AG04450 (cell line): ENCODE measurements around the gene TRIM39. TPM values are rescaled to one million over a fixed set of nuclear protein-coding genes. Genes with fewer than 3 reads are reported as not detected.
"Not testable (repeated sequence)": the region's sequence is repeated elsewhere in the genome, so short reads cannot be mapped to it uniquely, and the experiment has no call there.

Experiments used
- CTCF ChIA-PET: fragments of 300-600, 350-600 bp; formaldehyde crosslinking; extraction: SDS; loops from one replicate; lab custom pipeline; 2022; ENCODE audit warnings: antibody characterized with exemption, inconsistent platforms; lab: Charles Lee
- POLR2A ChIA-PET: fragments of 350-600 bp; formaldehyde crosslinking; extraction: SDS; loops from one replicate; lab custom pipeline; 2021; ENCODE audit warnings: antibody characterized with exemption, inconsistent platforms; lab: Yijun Ruan, JAX
- DNase-seq: peaks from one replicate; pipeline ENCODE4 v3.0.0-alpha.2; 2011; ENCODE audit warnings: low read depth, low spot score
- H3K27ac ChIP-seq: one replicate; pipeline ENCODE4 v1.5.1; 2012; ENCODE audit warnings: low read depth, low read length, control low read depth
- H3K27me3 ChIP-seq: one replicate; pipeline ENCODE4 v1.6.0; 2012; ENCODE audit warnings: low read length; ENCODE audit not compliant: control insufficient read depth, insufficient read depth
- H3K4me3 ChIP-seq: 2 replicates; pipeline ENCODE4 v1.5.1; 2011; ENCODE audit warnings: mild to moderate bottlenecking, low read depth, low read length, control low read depth
- H3K9me3 ChIP-seq: 2 replicates; pipeline ENCODE4 v1.5.1; 2012; ENCODE audit warnings: low read length; ENCODE audit not compliant: control insufficient read depth, insufficient read depth
- polyA plus RNA-seq: library from polyadenylated mRNA; depleted of rRNA; stranded (reverse); fragments of >200 nt; gene quantifications from 2 replicates; pipeline ENCODE4 v1.2.3, GENCODE V29; 2011
- TF ChIP-seq, protein P1 (sequence below): IDR thresholded peaks from 2 replicates; pipeline ENCODE4 v1.5.1; 2011; ENCODE audit warnings: low read depth, low read length, control low read depth, inconsistent platforms

The TRIM39 gene
- polyA plus RNA-seq, 1 experiment = 6.7 TPM

DNA sequence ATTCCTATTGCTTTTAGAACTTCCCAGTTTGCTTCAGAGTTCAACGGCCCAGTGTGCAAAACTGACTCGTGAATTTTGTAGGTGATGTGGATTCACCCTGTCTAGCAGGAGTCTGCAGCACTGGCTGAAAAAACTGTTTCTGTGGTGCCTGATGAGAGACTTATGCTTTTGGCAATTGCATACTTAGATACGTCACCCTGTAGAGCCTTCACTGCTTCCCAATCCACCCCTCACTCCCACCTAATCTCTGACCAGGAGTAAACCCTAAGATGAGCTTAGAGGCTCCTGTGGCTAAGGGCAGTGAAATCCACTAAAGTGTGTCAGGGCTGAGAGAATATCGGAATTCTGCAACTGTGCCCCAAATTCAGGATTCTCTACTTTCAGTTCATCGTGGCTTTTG is 32.5 kb downstream of the TRIM39 start:
- Histone ChIP-seq H3K9me3 (no peaks in the 10 kb centered on the region; the same call in 1 of the 2 replicates), H3K27me3 (peaks cover 48% of the 10 kb centered on the region), H3K27ac (no peak overlapping the region), H3K4me3 (no peak overlapping the region)
- POLR2A ChIA-PET = no interaction called here
- CTCF ChIA-PET = interaction anchor here (1.0 to 2.9 kb wide), 7 partner anchors 9 to 121 kb away, joined by 3 to 28 read pairs (median 4); no protein-coding TSS in a partner anchor
- TF ChIP-seq, protein P1, sequence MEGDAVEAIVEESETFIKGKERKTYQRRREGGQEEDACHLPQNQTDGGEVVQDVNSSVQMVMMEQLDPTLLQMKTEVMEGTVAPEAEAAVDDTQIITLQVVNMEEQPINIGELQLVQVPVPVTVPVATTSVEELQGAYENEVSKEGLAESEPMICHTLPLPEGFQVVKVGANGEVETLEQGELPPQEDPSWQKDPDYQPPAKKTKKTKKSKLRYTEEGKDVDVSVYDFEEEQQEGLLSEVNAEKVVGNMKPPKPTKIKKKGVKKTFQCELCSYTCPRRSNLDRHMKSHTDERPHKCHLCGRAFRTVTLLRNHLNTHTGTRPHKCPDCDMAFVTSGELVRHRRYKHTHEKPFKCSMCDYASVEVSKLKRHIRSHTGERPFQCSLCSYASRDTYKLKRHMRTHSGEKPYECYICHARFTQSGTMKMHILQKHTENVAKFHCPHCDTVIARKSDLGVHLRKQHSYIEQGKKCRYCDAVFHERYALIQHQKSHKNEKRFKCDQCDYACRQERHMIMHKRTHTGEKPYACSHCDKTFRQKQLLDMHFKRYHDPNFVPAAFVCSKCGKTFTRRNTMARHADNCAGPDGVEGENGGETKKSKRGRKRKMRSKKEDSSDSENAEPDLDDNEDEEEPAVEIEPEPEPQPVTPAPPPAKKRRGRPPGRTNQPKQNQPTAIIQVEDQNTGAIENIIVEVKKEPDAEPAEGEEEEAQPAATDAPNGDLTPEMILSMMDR = no peak
- no peak for DNase-seq

DNA sequence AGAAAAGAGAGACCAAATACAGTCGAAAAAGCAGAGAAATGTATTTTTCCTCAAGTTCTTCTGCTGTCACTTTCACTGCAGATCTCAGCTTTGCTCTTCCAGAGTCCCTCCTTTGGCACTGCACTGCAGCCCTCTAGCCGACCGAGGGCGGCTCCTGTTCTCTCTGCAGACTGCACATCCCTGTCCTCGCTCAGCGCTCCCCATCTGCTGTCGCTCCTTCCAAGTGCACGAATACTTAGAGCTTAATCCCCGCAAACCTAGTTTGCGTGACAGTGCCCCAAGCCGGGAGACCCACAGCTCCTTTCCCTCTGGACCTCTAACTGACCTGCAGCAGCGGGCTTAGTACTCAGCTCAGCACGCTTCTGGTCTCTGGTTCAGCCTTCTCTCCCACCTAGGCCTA is 33.4 kb downstream of the TRIM39 start:
- ChIA-PET CTCF (interaction anchor here (2.9 kb wide), 1 partner anchor 38 kb away, joined by 28 read pairs; no protein-coding TSS in a partner anchor), POLR2A (no interaction called here)
- Histone ChIP-seq H3K4me3 (no peak overlapping the region), H3K27ac (no peak overlapping the region), H3K9me3 (no peaks in the 10 kb centered on the region; the same call in 1 of the 2 replicates), H3K27me3 (peaks cover 42% of the 10 kb centered on the region)
- no peak for DNase-seq
- TF ChIP-seq, protein P1 = no peak

DNA sequence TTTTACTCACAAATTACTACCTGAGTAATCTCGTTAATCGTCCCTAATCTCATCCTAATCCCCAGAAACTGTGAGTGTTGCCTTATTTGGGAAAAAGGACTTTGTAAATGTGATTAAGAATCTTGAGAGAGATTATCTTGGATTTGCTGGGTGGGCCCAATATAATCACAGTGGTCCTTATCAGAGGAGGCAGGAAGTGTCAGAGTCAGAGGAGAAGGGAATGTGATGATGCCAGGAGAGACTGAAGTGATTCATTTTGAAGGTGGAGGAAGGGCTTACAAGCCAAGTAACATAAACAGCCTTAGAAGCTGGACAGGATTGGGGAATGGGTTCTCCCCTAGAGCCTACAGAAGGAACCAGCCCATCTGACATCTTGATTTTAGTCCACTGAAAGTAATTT is 34.9 kb downstream of the TRIM39 start:
- POLR2A ChIA-PET = no interaction called here
- CTCF ChIA-PET = no interaction called here
- peaks cover 45% of the 10 kb centered on the region for H3K27me3 ChIP-seq
- DNase-seq = no peak
- TF ChIP-seq, protein P1 = no peak
- H3K27ac ChIP-seq = no peak overlapping the region
- H3K9me3 ChIP-seq = no peaks in the 10 kb centered on the region; the same call in 1 of the 2 replicates
- H3K4me3 ChIP-seq = no peak overlapping the region

DNA sequence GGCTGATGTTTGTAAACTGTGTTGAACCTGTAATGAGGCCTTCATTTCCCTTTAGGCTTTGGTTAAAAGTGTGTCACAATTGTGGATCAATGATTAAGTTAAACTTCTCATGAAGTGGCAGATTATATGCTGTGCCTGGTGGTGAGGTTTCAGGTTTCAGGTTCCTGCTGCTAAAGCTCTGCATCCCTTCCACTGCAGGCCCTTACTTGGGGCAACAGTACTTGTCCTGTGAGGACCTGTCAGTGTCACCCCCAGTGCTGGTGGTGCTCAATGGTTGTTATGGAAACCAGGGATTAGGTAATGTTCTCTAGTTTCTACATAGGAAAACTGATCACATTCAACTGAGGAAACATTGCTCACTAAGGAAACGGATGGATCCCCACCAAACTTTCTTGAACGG is 36.7 kb downstream of the TRIM39 start:
- CTCF ChIA-PET = no interaction called here
- H3K27ac ChIP-seq = no peak overlapping the region
- H3K9me3 ChIP-seq = no peaks in the 10 kb centered on the region
- TF ChIP-seq, protein P1 = no peak
- DNase-seq = no peak
- H3K27me3 ChIP-seq = peaks cover 43% of the 10 kb centered on the region
- no peak overlapping the region for H3K4me3 ChIP-seq
- POLR2A ChIA-PET = no interaction called here

DNA sequence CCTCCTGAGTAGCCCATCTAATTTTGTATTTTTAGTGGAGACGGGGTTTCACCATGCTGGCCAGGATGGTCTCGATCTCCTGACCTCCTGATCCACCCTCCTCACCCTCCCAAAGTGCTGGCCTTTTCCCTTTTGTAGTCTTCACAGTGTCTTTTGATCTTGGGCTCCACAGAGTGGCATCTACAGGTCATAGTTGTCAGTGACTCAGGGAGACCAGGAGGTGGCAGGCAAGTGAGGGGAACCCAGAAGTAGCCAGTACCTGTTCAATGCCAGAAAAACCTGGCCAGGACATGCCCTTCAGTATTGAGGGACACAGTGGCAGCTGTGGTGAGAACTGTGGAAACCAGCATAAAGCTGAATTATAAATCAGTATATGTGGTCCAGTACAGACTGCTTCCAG is 37.9 kb downstream of the TRIM39 start:
- POLR2A ChIA-PET = no interaction called here
- Histone ChIP-seq H3K4me3 (no peak overlapping the region), H3K27me3 (peaks cover 38% of the 10 kb centered on the region), H3K27ac (no peak overlapping the region), H3K9me3 (no peaks in the 10 kb centered on the region)
- CTCF ChIA-PET = no interaction called here
- no peak for DNase-seq
- TF ChIP-seq, protein P1 = no peak

DNA sequence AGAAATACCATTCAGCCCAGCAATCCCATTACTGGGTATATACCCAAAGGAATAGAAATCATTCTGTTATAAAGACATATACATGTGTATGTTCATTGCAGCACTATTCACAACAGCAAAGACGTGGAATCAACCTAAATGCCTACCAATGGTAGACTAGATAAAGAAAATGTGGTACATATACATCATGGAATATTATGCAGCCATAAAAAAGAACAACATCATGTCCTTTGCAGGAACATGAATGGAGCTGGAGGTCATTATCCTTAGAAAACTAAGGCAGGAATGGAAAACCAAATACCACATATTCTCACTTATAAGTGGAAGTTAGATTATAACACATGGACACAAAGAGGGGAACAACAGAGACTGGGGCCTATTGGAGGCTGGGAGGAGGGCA is 42.6 kb downstream of the TRIM39 start:
- POLR2A ChIA-PET, H3K4me3 ChIP-seq, H3K27ac ChIP-seq, H3K9me3 ChIP-seq, DNase-seq: not testable (repeated sequence)
- H3K27me3 ChIP-seq = peaks cover 25% of the 10 kb centered on the region
- CTCF ChIA-PET = interaction anchor here (1.4 kb wide), 1 partner anchor 11 kb away, joined by 5 read pairs; no protein-coding TSS in a partner anchor
